Stimulated activated naive CD8-positive, alpha-beta T cell treated with anti-CD3 and anti-CD28 coated beads, Interleukin-15, amount 100 ng/mL, for 72 hours (primary cell): ENCODE results near the gene PECR.
A peak's percentile ranks its signal among the peaks of the same experiment; 100 is the strongest.

Experiments
- ATAC-seq: fragments of 150-1000 bp; cut with Tn5 transposase; 2 replicates; pipeline ENCODE4 v1.10.0; 2021; ENCODE audit warnings: mild to moderate bottlenecking, moderate library complexity
- DNase-seq, 2 donors: peaks; one replicate each; pipeline ENCODE4 v3.0.0; 2021 to 2022
- H3K27ac Mint-ChIP-seq, 2 donors: one replicate each; pipeline ENCODE4 v1.8.0; 2022; ENCODE audit warnings: mild to moderate bottlenecking in 2 of 2, mixed read lengths in 2 of 2, moderate library complexity in 2 of 2
- H3K27me3 Mint-ChIP-seq: one replicate; pipeline ENCODE4 v1.8.0; 2022; ENCODE audit warnings: mixed read lengths
- H3K4me1 Mint-ChIP-seq: one replicate; pipeline ENCODE4 v1.8.0; 2022; ENCODE audit warnings: mild to moderate bottlenecking, mixed read lengths
- H3K4me3 Mint-ChIP-seq, 2 donors: one replicate each; pipeline ENCODE4 v1.8.0; 2022; ENCODE audit warnings: mild to moderate bottlenecking in 2 of 2, mixed read lengths in 2 of 2, moderate library complexity in 1 of 2
- H3K9me3 Mint-ChIP-seq, 2 donors: one replicate each; pipeline ENCODE4 v1.8.0; 2022; ENCODE audit warnings: mixed read lengths in 2 of 2

PECR gene

GRCh38 chr2:216031960-216032689 lies 49.5 kb downstream of the PECR start:
- Mint-ChIP-seq H3K27ac (peak overlapping the region; percentile 27 to 73), H3K9me3 (no peaks in the 10 kb centered on the region)

GRCh38 chr2:216030216-216030615 lies 51.4 kb downstream of the PECR start:
- no peak overlapping the region for H3K4me3 Mint-ChIP-seq
- ATAC-seq (no peak), DNase-seq (no peak)
- H3K9me3 Mint-ChIP-seq: no peaks in the 10 kb centered on the region
- peaks cover 50% of the 10 kb centered on the region for H3K4me1 Mint-ChIP-seq
- H3K27ac Mint-ChIP-seq: no peak overlapping the region
- H3K27me3 Mint-ChIP-seq: no peaks in the 10 kb centered on the region

More at GRCh38 chr2:216031960-216032689, 49.5 kb downstream of the PECR start:
- DNase-seq: no peak
- Mint-ChIP-seq H3K27me3 (no peaks in the 10 kb centered on the region), H3K4me3 (peak overlapping the region; percentile 60 to 66), H3K4me1 (peaks cover 50% of the 10 kb centered on the region)
- ATAC-seq: peak; percentile 85

DNA sequence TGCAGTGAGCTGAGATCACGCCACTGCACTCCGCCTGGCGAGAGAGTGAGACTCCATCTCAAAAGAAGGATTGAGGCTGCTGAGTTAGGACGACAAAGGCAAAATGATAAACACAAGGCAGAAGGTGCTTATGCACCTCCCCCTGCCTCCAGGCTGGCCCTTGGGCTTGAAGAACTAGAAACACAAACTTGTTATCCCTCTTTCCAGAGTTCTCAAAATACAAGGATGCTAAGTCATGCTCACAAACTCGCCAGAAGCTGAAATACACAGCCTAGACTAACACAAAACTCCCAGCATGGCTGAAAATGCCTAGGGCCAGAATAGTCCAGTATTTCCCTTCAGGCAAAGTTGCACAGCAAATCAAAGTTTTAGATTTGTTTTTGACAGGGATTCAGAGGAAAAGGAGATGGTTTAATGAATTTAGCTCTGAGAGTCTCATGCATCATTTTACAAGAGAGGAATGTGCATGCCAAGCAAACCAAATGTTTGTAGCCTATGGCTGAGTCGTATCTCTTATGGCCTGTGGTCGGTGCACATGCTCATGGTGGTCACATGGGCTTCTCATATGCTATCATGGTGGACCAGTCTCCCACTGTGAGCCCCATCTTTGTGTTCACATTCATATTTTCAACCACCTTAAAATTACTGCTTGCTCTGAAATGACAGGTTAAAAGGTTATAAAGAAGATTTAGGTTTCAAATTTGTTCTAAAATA lies 52.0 kb downstream of the PECR start:
- Mint-ChIP-seq H3K9me3 (no peaks in the 10 kb centered on the region), H3K4me1 (peaks cover 48% of the 10 kb centered on the region)

GRCh38 chr2:216024779-216025336 lies 56.8 kb downstream of the PECR start:
- H3K9me3 Mint-ChIP-seq: no peaks in the 10 kb centered on the region
- DNase-seq (no peak), ATAC-seq (no peak)
- no peak overlapping the region for H3K27ac Mint-ChIP-seq
- peaks cover 3% of the 10 kb centered on the region for H3K4me1 Mint-ChIP-seq
- H3K4me3 Mint-ChIP-seq: no peak overlapping the region
- no peaks in the 10 kb centered on the region for H3K27me3 Mint-ChIP-seq

More for the DNA sequence above, 52.0 kb downstream of the PECR start:
- H3K4me3 Mint-ChIP-seq: no peak overlapping the region
- H3K27me3 Mint-ChIP-seq: no peaks in the 10 kb centered on the region
- ATAC-seq: peak; percentile 66
- H3K27ac Mint-ChIP-seq: peak overlapping the region in 1 of 2 donors; percentile 69
- no peak for DNase-seq

GRCh38 chr2:216023055-216023648 lies 58.5 kb downstream of the PECR start:
- H3K27me3 Mint-ChIP-seq: no peaks in the 10 kb centered on the region
- H3K9me3 Mint-ChIP-seq: no peaks in the 10 kb centered on the region
- peak; percentile 80 for ATAC-seq
- H3K4me1 Mint-ChIP-seq: no peaks in the 10 kb centered on the region
- peak in 1 of 2 donors; percentile 25 for DNase-seq
- no peak overlapping the region for H3K27ac Mint-ChIP-seq
- H3K4me3 Mint-ChIP-seq: no peak overlapping the region

DNA sequence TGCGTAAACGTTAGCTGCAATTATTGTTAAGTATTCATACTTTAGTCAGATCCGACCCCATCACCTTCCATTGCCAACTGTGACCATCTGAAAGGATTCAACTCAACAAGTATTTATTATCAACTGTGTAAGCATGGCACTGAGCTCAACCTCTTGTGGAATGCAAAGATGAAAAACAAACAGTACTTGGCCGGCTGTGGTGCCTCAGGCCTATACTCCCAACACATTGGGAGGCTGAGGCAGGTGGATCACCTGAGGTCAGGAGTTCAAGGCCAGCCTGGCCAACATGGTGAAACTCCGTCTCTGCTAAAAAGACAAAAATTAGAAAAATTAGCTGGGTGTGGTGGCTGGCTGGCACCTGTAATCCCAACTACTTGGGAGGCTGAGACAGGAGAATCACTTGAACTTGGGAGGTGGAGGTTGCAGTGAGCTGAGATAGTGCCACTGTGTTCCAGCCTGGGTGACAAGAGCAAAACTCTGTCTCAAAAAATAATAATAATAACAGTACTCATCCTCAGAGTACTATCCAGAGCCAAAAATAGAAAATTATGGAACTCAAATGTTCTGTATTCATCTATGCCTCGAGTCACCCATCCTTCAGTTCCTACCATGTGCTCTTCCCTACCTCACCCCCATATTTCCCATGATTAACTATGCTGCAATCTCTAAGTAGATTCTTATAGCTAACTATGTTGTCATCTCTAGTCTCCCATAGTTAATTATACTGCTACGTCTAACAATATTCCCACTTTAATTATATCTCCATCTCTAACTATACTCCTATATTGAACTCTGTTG lies 59.6 kb downstream of the PECR start:
- Mint-ChIP-seq H3K4me1 (peaks cover 7% of the 10 kb centered on the region), H3K4me3 (no peak overlapping the region), H3K27me3 (no peaks in the 10 kb centered on the region), H3K27ac (no peak overlapping the region), H3K9me3 (no peaks in the 10 kb centered on the region)
- no peak for ATAC-seq
- no peak for DNase-seq

DNA sequence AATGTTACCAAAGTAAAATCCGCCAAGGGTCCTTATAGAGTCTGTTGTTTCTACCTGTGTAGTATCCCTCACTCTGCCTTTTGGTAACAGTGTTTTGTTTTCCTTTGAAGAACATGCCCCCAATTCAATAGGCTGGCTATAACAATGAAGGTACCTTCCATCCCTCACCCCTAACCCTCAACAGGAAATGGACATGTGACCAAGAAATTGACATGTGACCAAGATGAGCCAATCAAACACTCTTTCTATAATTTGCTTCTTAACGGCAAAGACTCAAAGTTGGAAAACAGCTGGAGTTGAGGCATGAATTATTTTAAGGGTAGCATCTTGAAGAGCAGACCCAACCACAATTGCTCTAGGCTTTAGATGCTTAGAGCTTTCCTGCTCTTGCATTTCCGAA lies 62.9 kb downstream of the PECR start:
- Mint-ChIP-seq H3K4me3 (no peak overlapping the region), H3K27ac (no peak overlapping the region), H3K9me3 (no peaks in the 10 kb centered on the region), H3K27me3 (no peaks in the 10 kb centered on the region), H3K4me1 (peaks cover 36% of the 10 kb centered on the region)
- no peak for ATAC-seq
- DNase-seq: no peak

- Mint-ChIP-seq H3K27me3 (no peaks in the 10 kb centered on the region), H3K4me3 (peak overlapping the region; percentile 5 to 24), H3K27ac (no peak overlapping the region), H3K9me3 (no peaks in the 10 kb centered on the region), H3K4me1 (peaks cover 45% of the 10 kb centered on the region)
- DNase-seq (peak in 1 of 2 donors; percentile 55), ATAC-seq (peak; percentile 37)
These were observed 64.2 kb downstream of the PECR start for GRCh38 chr2:216017365-216017764.

GRCh38 chr2:216016581-216016980 lies 65.0 kb downstream of the PECR start:
- ATAC-seq (no peak), DNase-seq (no peak)
- no peaks in the 10 kb centered on the region for H3K9me3 Mint-ChIP-seq
- H3K27ac Mint-ChIP-seq: no peak overlapping the region
- H3K27me3 Mint-ChIP-seq: no peaks in the 10 kb centered on the region
- peaks cover 52% of the 10 kb centered on the region for H3K4me1 Mint-ChIP-seq
- peak overlapping the region in 1 of 2 donors; percentile 49 for H3K4me3 Mint-ChIP-seq

- peak overlapping the region; percentile 55 to 92 for H3K27ac Mint-ChIP-seq
- DNase-seq (peak; percentile 34 to 64), ATAC-seq (peak; percentile 92)
- no peaks in the 10 kb centered on the region for H3K27me3 Mint-ChIP-seq
- H3K9me3 Mint-ChIP-seq: no peaks in the 10 kb centered on the region
- H3K4me1 Mint-ChIP-seq: peaks cover 57% of the 10 kb centered on the region
- H3K4me3 Mint-ChIP-seq: peak overlapping the region; percentile 38 to 59
These were observed 65.7 kb downstream of the PECR start for GRCh38 chr2:216015722-216016464.

DNA sequence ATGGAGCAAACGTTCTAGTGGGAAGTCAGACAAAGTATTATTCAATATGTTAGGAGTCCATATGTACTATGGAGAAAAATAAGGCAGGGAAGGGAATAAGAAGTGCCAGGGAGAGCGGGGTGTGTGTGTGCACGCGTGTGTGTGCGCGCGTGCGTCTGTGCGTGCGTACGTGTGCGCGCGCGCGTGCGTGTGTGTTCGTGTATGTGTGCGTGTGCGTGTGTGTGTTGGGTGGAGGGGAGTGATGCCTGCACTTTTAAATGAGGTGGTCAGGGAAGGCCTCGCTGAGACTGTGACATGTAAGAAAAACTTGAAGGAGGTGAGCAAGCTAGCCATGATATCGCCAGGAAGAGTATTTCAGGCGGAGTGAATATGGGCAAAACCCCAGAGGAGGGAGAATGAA lies 66.6 kb downstream of the PECR start:
- peak overlapping the region; percentile 38 to 59 for H3K4me3 Mint-ChIP-seq
- no peak for DNase-seq
- no peak for ATAC-seq
- H3K9me3 Mint-ChIP-seq: no peaks in the 10 kb centered on the region
- peaks cover 57% of the 10 kb centered on the region for H3K4me1 Mint-ChIP-seq
- H3K27me3 Mint-ChIP-seq: no peaks in the 10 kb centered on the region
- H3K27ac Mint-ChIP-seq: peak overlapping the region; percentile 3 to 92

- no peak for DNase-seq
- Mint-ChIP-seq H3K27me3 (no peaks in the 10 kb centered on the region), H3K4me1 (peaks cover 57% of the 10 kb centered on the region), H3K9me3 (no peaks in the 10 kb centered on the region), H3K27ac (no peak overlapping the region), H3K4me3 (peak overlapping the region; percentile 42 to 56)
- no peak for ATAC-seq
These were observed 67.6 kb downstream of the PECR start for GRCh38 chr2:216014006-216014405.

- H3K27ac Mint-ChIP-seq: peak within 1 kb of the TSS; percentile 92 to 95
- H3K4me3 Mint-ChIP-seq: peak within 1 kb of the TSS; percentile 92 to 98
- H3K4me1 Mint-ChIP-seq: peaks cover 57% of the 10 kb centered on the region
- H3K9me3 Mint-ChIP-seq: no peaks in the 10 kb centered on the region
- no peaks in the 10 kb centered on the region for H3K27me3 Mint-ChIP-seq
- ATAC-seq (peak; percentile 82), DNase-seq (peak; percentile 82 to 88)
These were observed 68.3 kb downstream of the PECR start, which contains the start of gene MREG for GRCh38 chr2:216013080-216013909. Gene MREG (minus strand): TSS chr2:216013551. CDS start chr2:216013327, 224 bp downstream.

GRCh38 chr2:216012830-216013079 lies 68.9 kb downstream of the PECR start:
- no peak for ATAC-seq
- peak overlapping the region; percentile 92 to 98 for H3K4me3 Mint-ChIP-seq
- no peak for DNase-seq
- peaks cover 57% of the 10 kb centered on the region for H3K4me1 Mint-ChIP-seq
- H3K27me3 Mint-ChIP-seq: no peaks in the 10 kb centered on the region
- H3K27ac Mint-ChIP-seq: peak overlapping the region; percentile 92 to 95
- no peaks in the 10 kb centered on the region for H3K9me3 Mint-ChIP-seq
